H1 (cell line): ENCODE data around the gene HTR3E. TPM values are rescaled to one million over a fixed set of nuclear protein-coding genes. Genes with fewer than 3 reads are reported as not detected.

ENCODE experiments used
- CTCF ChIA-PET: fragments of 300-600 bp; sonication (Branson Sonifier 250); formaldehyde crosslinking; loops from one replicate; lab custom pipeline; 2021; ENCODE audit not compliant: partially characterized antibody; lab: Charles Lee
- POLR2A ChIA-PET: fragments of 300-600 bp; sonication (Branson Sonifier 250); formaldehyde crosslinking; loops from one replicate; lab custom pipeline; 2021; ENCODE audit warnings: inconsistent platforms; ENCODE audit not compliant: partially characterized antibody; lab: Charles Lee
- DNase-seq, 2 experiments: peaks; one replicate each; pipeline versions ENCODE4 v3.0.0 to v3.0.0-alpha.2; 2010 to 2022; ENCODE audit warnings: low spot score in 2 of 2, low read depth in 1 of 2, mixed read lengths in 1 of 2
- FAIRE-seq: peaks from 2 replicates; lab custom pipeline; 2011; peaks lifted over from hg19 to GRCh38; lab: Jason Lieb, UNC
- H2AFZ ChIP-seq: 2 replicates; pipeline ENCODE4 v1.8.1; 2012; ENCODE audit warnings: low read length, inconsistent platforms
- H2AK5ac ChIP-seq: 2 replicates; pipeline ENCODE4 v1.6.1; 2013; ENCODE audit warnings: low read depth, low read length
- H2BK120ac ChIP-seq: replicated peaks from 2 replicates; pipeline ENCODE3; 2013; ENCODE audit warnings: low read depth, low read length, inconsistent platforms
- H2BK12ac ChIP-seq: 2 replicates; pipeline ENCODE4 v1.6.1; 2013; ENCODE audit warnings: low read depth, low read length
- H2BK15ac ChIP-seq: 2 replicates; pipeline ENCODE4 v1.6.1; 2013; ENCODE audit warnings: low read length
- H2BK20ac ChIP-seq: 2 replicates; pipeline ENCODE4 v1.6.1; 2013; ENCODE audit warnings: low read length
- H2BK5ac ChIP-seq: 2 replicates; pipeline ENCODE4 v1.6.1; 2013; ENCODE audit warnings: low read depth, low read length
- H3K14ac ChIP-seq: 2 replicates; pipeline ENCODE4 v1.6.1; 2013; ENCODE audit warnings: inconsistent platforms; ENCODE audit not compliant: insufficient read length
- H3K18ac ChIP-seq: 2 replicates; pipeline ENCODE4 v1.6.1; 2013; ENCODE audit warnings: low read length; ENCODE audit errors: extremely low read depth
- H3K23ac ChIP-seq: 2 replicates; pipeline ENCODE4 v1.6.1; 2013; ENCODE audit warnings: inconsistent platforms; ENCODE audit not compliant: insufficient read length
- H3K23me2 ChIP-seq: 2 replicates; pipeline ENCODE4 v1.6.1; 2013; ENCODE audit warnings: low read depth, low read length
- H3K27ac ChIP-seq: 2 replicates; pipeline ENCODE4 v1.6.1; 2011; ENCODE audit warnings: low read depth, low read length, inconsistent platforms
- H3K27me3 ChIP-seq, 4 experiments: replicated peaks in 1 of 4; 1 replicate in 1 of 4; 2 replicates in 3 of 4; pipeline versions ENCODE4 v1.6.1 to v1.8.1; 2011 to 2013; ENCODE audit warnings: low read length in 3 of 4, mild to moderate bottlenecking in 3 of 4, inconsistent platforms in 2 of 4, mixed read lengths in 2 of 4, moderate library complexity in 1 of 4; ENCODE audit not compliant: control insufficient read depth in 3 of 4, insufficient read depth in 3 of 4; ENCODE audit errors: extremely low read depth in 1 of 4
- H3K36me3 ChIP-seq, 4 experiments: 2 replicates each; pipeline versions ENCODE4 v1.6.1 to v1.8.1; 2011 to 2013; ENCODE audit warnings: mild to moderate bottlenecking in 4 of 4, low read length in 3 of 4, moderate library complexity in 2 of 4, control low read depth in 1 of 4, inconsistent platforms in 1 of 4; ENCODE audit not compliant: insufficient read depth in 4 of 4, control insufficient read depth in 2 of 4
- H3K4ac ChIP-seq: replicated peaks from 2 replicates; pipeline ENCODE3; 2013; ENCODE audit warnings: low read length, low read depth, mixed read lengths, inconsistent platforms; ENCODE audit not compliant: insufficient read length
- H3K4me1 ChIP-seq, 4 experiments: replicated peaks in 1 of 4; 1 replicate in 1 of 4; 2 replicates in 3 of 4; pipeline versions ENCODE4 v1.6.1 to v1.8.1; 2011 to 2013; ENCODE audit warnings: low read length in 3 of 4, inconsistent platforms in 2 of 4, mixed read lengths in 1 of 4; ENCODE audit not compliant: insufficient read depth in 4 of 4, control insufficient read depth in 3 of 4
- H3K4me2 ChIP-seq, 2 experiments: 2 replicates each; pipeline versions ENCODE4 v1.6.1 to v1.8.1; 2011 to 2013; ENCODE audit warnings: low read depth in 2 of 2, low read length in 2 of 2, control low read depth in 1 of 2, inconsistent platforms in 1 of 2, mild to moderate bottlenecking in 1 of 2; ENCODE audit not compliant: insufficient read depth in 1 of 2
- H3K4me3 ChIP-seq, 4 experiments: fragments of 200-600, 300-600 bp in 1 of 4; sonication (generic), shearing (Covaris generic), sonication (Bioruptor Twin) in 1 of 4; 2 replicates each; pipeline versions ENCODE4 v1.5.1 to v1.8.1; 2011 to 2016; ENCODE audit warnings: low read length in 4 of 4, low read depth in 3 of 4, control low read depth in 2 of 4, inconsistent platforms in 2 of 4, mild to moderate bottlenecking in 2 of 4, mixed read lengths in 1 of 4, moderate library complexity in 1 of 4; ENCODE audit not compliant: insufficient read depth in 2 of 4; ENCODE audit errors: extremely low read depth in 1 of 4
- H3K56ac ChIP-seq: replicated peaks from 2 replicates; pipeline ENCODE3; 2013; ENCODE audit warnings: low read depth, mild to moderate bottlenecking, mixed read lengths, low read length, inconsistent platforms; ENCODE audit not compliant: insufficient read length
- H3K79me1 ChIP-seq: 2 replicates; pipeline ENCODE4 v1.6.1; 2013; ENCODE audit warnings: low read depth, low read length, control low read depth
- H3K79me2 ChIP-seq, 2 experiments: 2 replicates each; pipeline versions ENCODE4 v1.6.1 to v1.8.1; 2012 to 2013; ENCODE audit warnings: low read length in 2 of 2, mild to moderate bottlenecking in 2 of 2, inconsistent platforms in 1 of 2; ENCODE audit not compliant: insufficient read depth in 2 of 2, control insufficient read depth in 1 of 2
- H3K9ac ChIP-seq, 4 experiments: replicated peaks in 1 of 4; 1 replicate in 1 of 4; 2 replicates in 3 of 4; pipeline versions ENCODE4 v1.6.1 to v1.8.1; 2011 to 2013; ENCODE audit warnings: low read depth in 3 of 4, low read length in 3 of 4, control low read depth in 2 of 4, mild to moderate bottlenecking in 2 of 4, moderate library complexity in 2 of 4, inconsistent platforms in 1 of 4; ENCODE audit errors: extremely low read depth in 1 of 4
- H3K9me3 ChIP-seq, 2 experiments: 2 replicates each; pipeline versions ENCODE4 v1.6.1 to v1.8.1; 2012 to 2013; ENCODE audit warnings: mild to moderate bottlenecking in 2 of 2, moderate library complexity in 2 of 2, control low read depth in 1 of 2, inconsistent platforms in 1 of 2, low read depth in 1 of 2, low read length in 1 of 2, mixed read lengths in 1 of 2; ENCODE audit not compliant: insufficient read depth in 2 of 2
- H4K20me1 ChIP-seq, 2 experiments: replicated peaks in 1 of 2; 2 replicates each; pipeline versions ENCODE3 to v1.8.1; 2011 to 2013; ENCODE audit warnings: inconsistent platforms in 2 of 2, low read length in 2 of 2, mild to moderate bottlenecking in 1 of 2; ENCODE audit not compliant: insufficient read depth in 2 of 2, control insufficient read depth in 1 of 2
- H4K5ac ChIP-seq: 2 replicates; pipeline ENCODE4 v1.6.1; 2013; ENCODE audit warnings: low read length, low read depth, mixed read lengths, inconsistent platforms; ENCODE audit not compliant: insufficient read length
- H4K8ac ChIP-seq: 2 replicates; pipeline ENCODE4 v1.8.0; 2013; ENCODE audit warnings: mild to moderate bottlenecking, moderate library complexity, low read length, inconsistent platforms; ENCODE audit not compliant: insufficient read depth; ENCODE audit errors: extremely low read depth
- H4K91ac ChIP-seq: replicated peaks from 2 replicates; pipeline ENCODE3; 2013; ENCODE audit warnings: low read length, mixed read lengths, inconsistent platforms; ENCODE audit not compliant: insufficient read length
- JUND ChIP-seq: IDR thresholded peaks from 2 replicates; pipeline ENCODE4 v1.6.1; 2011; ENCODE audit warnings: mild to moderate bottlenecking, improper control_type of control experiment, low read length
- KDM1A ChIP-seq: fragments of 200-600, 300-600 bp; sonication (generic); IDR thresholded peaks from 2 replicates; pipeline ENCODE4 v1.7.1; 2016; ENCODE audit warnings: mild to moderate bottlenecking, low read length, borderline replicate concordance
- KDM4A ChIP-seq: IDR thresholded peaks from one replicate; pipeline ENCODE4 v1.7.1; 2012; ENCODE audit warnings: low read depth, mild to moderate bottlenecking, moderate library complexity, low read length, inconsistent platforms; ENCODE audit not compliant: severe bottlenecking
- WGBS, 2 experiments: shearing (Covaris generic) in 1 of 2; methylation state at CpG; one replicate each; pipeline versions ENCODE4 v1.1.6 to v1.1.7; 2013 to 2015; ENCODE audit warnings: low lambda C conversion rate in 2 of 2, mixed read lengths in 2 of 2, inconsistent platforms in 1 of 2, low coverage in 1 of 2, missing lambda C conversion rate in 1 of 2; ENCODE audit not compliant: insufficient replicate concordance in 2 of 2, insufficient coverage in 1 of 2, insufficient read length in 1 of 2; ENCODE audit errors: extremely low coverage in 1 of 2, missing lambda C conversion rate in 1 of 2; 5-methylcytosine and 5-hydroxymethylcytosine counted together
- polyA plus RNA-seq, 7 experiments: library from polyadenylated mRNA; depleted of rRNA in 3 of 7; stranded (reverse) in 5 of 7; unstranded in 2 of 7; fragments of >200 nt in 5 of 7; fragments of 200-250 nt in 2 of 7; gene quantifications; 1 replicate in 5 of 7; 2 replicates in 1 of 7; 4 replicates in 1 of 7; pipeline versions ENCODE4 v1.2.1 to v1.2.3, GENCODE V29; 2011 to 2013; ENCODE audit warnings: missing spikeins in 2 of 7, mixed read lengths in 2 of 7
- total RNA-seq: library from RNA; stranded (reverse); fragmentation: NEBNext Ultra II Directional; extraction: Animal tissue kit (Norgen Biotek cat#: 25700); gene quantifications from 2 replicates; pipeline ENCODE4 v1.2.1, GENCODE V29; 2021

HTR3E gene
- total and polyA plus RNA-seq, 2 of the 8 experiments (the other 6 are each of a cell fraction or from before 2014, with no cell fraction given) = not detected

DNA sequence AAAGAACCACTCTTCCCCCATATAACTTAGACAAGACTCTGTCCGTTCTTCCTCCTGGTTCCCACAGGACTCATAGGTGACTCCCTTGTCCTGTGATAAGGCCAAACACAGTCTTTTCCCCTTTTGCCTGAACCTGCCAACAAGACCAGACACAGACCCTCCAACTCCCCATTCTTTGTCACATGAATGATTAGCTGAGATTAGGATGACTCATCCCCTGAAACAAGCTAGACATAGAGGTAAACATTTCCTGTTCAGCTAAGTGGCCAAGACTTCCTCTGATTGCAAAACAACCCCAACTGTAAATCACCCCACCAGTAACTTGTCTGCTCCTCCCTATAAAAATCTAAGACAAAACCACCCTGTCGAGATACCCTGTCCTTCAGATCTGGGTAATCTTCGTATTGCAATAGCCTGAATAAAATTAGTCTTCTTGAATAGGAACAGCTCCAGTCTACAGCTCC, 11.4 kb upstream of the HTR3E start:
- H3K79me2 ChIP-seq = no peaks in the 10 kb centered on the region
- H4K20me1 ChIP-seq = no peaks in the 10 kb centered on the region
- H4K8ac ChIP-seq = no peak overlapping the region
- FAIRE-seq (no peak), DNase-seq (no peak)
- no peak overlapping the region for H4K91ac ChIP-seq
- WGBS, 2 experiments = 86% methylated on average over 3 of the region's 3 CpGs; no CpG with 5 or more reads in 1 of the 2 experiments
- H3K4me2 ChIP-seq = no peak overlapping the region
- no peaks in the 10 kb centered on the region for H3K4me1 ChIP-seq
- H2BK15ac ChIP-seq = no peak overlapping the region
- no peak overlapping the region for H3K14ac ChIP-seq
- H3K56ac ChIP-seq = no peak overlapping the region
- H3K27ac ChIP-seq = no peak overlapping the region
- H3K36me3 ChIP-seq = no peaks in the 10 kb centered on the region
- H4K5ac ChIP-seq = no peak overlapping the region
- H3K79me1 ChIP-seq = no peaks in the 10 kb centered on the region
- no peak overlapping the region for H3K4ac ChIP-seq
- POLR2A ChIA-PET = no interaction called here
- no peak overlapping the region for H2AK5ac ChIP-seq
- H3K4me3 ChIP-seq = no peak overlapping the region
- H2BK120ac ChIP-seq = no peak overlapping the region
- no peaks in the 10 kb centered on the region for H3K23me2 ChIP-seq
- no peak overlapping the region for H3K18ac ChIP-seq
- H2AFZ ChIP-seq = no peak overlapping the region
- H3K27me3 ChIP-seq = no peaks in the 10 kb centered on the region; a peak in 1 of 7 replicates
- H2BK5ac ChIP-seq = no peak overlapping the region
- TF ChIP-seq KDM4A (no peak), JUND (peak; percentile 69; the same call in 1 of the 2 replicates), KDM1A (no peak)
- no peak overlapping the region for H2BK12ac ChIP-seq
- H3K9ac ChIP-seq = no peak overlapping the region
- no peaks in the 10 kb centered on the region for H3K9me3 ChIP-seq
- H2BK20ac ChIP-seq = no peak overlapping the region
- no peak overlapping the region for H3K23ac ChIP-seq
- CTCF ChIA-PET = interaction anchor here (1.2 to 1.6 kb wide), 3 partner anchors 9 to 142 kb away, joined by 3 to 5 read pairs (median 4); no protein-coding TSS in a partner anchor
